ENCODE data around the gene MLYCD.

Gene MLYCD

GRCh38 chr16:83886199-83886971 is 12.5 kb upstream of the MLYCD start:
- TF ChIP-seq POLR2A (IDR thresholded peaks at IDR 0.05; ENCODE audit: low read length) (no peak), GATA1 (IDR thresholded peaks at IDR 0.05; ENCODE audit: low read depth, low read length) (no peak)

DNA sequence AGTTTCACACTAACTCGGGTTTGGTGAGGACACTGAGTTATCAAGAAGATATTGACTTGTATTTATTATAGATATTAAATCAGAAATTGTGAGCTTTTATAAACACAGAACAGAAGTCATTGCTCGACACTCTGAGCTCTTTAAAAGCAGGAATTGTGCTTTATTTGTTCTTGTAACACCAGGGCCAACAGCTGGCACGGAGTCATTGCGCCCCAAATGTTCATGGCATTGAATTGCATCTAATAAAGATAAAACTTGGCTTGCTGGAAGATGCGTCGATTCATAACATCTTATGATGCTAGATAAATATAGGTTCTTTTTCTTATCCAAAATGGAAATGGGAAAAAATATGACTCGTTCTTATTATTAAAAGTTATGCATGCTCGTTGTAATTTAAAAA is 11.8 kb upstream of the MLYCD start:
- no peak for DNase-seq
- no peak for TF ChIP-seq GATA1 (IDR thresholded peaks at IDR 0.05; ENCODE audit: low read depth, low read length)
- TF ChIP-seq POLR2A (IDR thresholded peaks at IDR 0.05; ENCODE audit: low read length) = no peak

More at GRCh38 chr16:83886199-83886971, 12.5 kb upstream of the MLYCD start:
- DNase-seq = no peak

DNA sequence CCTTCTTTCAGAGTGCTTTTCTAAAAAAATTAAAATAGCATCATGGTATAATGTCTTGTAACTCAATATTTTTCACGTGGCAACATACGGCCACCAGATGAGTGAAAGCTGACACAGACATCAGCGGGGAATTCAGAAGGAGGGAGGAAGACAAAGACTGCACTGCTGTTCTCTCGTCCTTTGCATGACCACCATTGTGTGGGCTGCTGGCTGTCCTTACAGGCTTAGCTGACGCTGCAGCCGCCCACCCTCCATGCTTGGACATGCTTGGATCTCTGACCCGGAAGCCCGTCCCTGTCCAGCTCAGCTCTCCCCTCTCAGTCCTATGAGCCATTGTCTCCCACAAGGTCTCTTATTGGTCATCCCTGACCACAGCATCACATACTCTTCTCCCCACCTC is 11.4 kb upstream of the MLYCD start:
- DNase-seq = no peak
- TF ChIP-seq POLR2A (IDR thresholded peaks at IDR 0.05; ENCODE audit: low read length) = no peak
- TF ChIP-seq GATA1 (IDR thresholded peaks at IDR 0.05; ENCODE audit: low read depth, low read length) = no peak

- no peak for TF ChIP-seq GATA1 (IDR thresholded peaks at IDR 0.05; ENCODE audit: low read depth, low read length)
- no peak for TF ChIP-seq POLR2A (IDR thresholded peaks at IDR 0.05; ENCODE audit: low read length)
- peak; percentile 20 to 64 for DNase-seq
Observed at GRCh38 chr16:83888672-83889044, 10.3 kb upstream of the MLYCD start.

DNA sequence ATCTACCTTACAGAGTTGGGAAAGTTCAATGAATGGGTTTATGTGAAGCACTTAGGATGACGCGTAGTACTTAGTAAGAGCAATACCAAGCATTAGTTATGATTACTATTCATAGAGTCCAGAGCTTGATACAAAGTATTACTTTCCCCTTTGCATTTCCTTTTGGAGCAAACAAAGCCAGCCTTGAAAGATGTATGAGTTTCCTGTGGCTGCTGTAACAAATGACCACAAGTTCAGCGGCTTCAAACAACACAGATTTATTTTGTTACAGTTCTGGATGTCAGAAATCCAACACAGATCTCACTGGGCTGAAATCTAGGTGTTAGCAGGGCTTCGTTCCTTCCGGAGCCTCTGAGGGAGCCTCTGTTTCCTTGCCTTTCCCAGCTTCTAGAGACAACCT is 8.6 kb upstream of the MLYCD start:
- no peak for DNase-seq
- TF ChIP-seq GATA1 (IDR thresholded peaks at IDR 0.05; ENCODE audit: low read depth, low read length) (no peak), POLR2A (IDR thresholded peaks at IDR 0.05; ENCODE audit: low read length) (no peak)

DNA sequence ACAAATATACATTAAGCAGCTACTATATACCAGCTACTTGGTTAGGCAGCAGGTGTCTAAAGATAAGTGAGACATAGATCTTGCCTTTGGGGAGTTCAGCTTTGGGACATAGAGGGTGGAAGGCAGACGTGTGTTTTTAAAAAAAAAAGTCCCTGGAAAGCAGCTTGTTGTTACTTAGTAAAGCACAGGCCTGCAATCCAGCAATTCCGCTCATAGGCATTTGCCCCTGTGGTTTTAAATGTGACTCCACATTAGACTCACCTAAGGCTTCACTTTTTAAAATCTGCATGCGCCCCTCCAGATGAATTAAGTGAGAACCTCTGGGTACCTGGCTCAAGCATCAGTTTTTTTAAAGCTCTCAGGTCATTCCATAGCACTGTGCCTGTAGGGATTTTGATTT is 7.2 kb upstream of the MLYCD start:
- TF ChIP-seq GATA1 (IDR thresholded peaks at IDR 0.05; ENCODE audit: low read depth, low read length) = no peak
- TF ChIP-seq POLR2A (IDR thresholded peaks at IDR 0.05; ENCODE audit: low read length) = no peak
- DNase-seq = no peak

GRCh38 chr16:83895243-83895642 is 3.7 kb upstream of the MLYCD start:
- TF ChIP-seq GATA1 (IDR thresholded peaks at IDR 0.05; ENCODE audit: low read depth, low read length) (no peak), POLR2A (IDR thresholded peaks at IDR 0.05; ENCODE audit: low read length) (no peak)
- DNase-seq = no peak

GRCh38 chr16:83895942-83896341 is 3.0 kb upstream of the MLYCD start:
- TF ChIP-seq POLR2A (IDR thresholded peaks at IDR 0.05; ENCODE audit: low read length) (no peak), GATA1 (IDR thresholded peaks at IDR 0.05; ENCODE audit: low read depth, low read length) (no peak)
- DNase-seq = no peak

DNA sequence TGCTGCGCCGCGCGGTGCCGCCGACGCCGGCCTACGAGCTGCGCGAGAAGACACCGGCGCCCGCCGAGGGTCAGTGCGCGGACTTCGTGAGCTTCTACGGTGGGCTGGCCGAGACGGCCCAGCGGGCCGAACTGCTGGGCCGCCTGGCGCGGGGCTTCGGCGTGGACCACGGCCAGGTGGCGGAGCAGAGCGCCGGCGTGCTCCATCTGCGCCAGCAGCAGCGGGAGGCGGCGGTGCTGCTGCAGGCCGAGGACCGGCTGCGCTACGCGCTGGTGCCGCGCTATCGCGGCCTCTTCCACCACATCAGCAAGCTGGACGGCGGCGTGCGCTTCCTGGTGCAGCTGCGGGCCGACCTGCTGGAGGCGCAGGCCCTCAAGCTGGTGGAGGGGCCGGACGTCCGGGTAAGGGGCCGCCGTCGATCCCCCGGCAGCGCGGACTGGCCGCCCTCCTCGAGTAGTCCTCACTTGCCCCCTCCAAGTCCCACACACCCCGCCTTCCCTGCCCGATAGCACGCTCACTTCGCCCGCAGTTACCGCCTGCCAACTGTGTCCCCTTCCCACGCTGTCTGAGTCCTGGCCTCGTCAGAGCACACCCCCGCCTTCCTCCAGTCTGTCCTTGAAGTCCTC is 470 bp downstream of the MLYCD start:
- DNase-seq = peak; percentile 81
- TF ChIP-seq GATA1 (IDR thresholded peaks at IDR 0.05; ENCODE audit: low read depth, low read length) (no peak), POLR2A (IDR thresholded peaks at IDR 0.05; ENCODE audit: low read length) (no peak)

DNA sequence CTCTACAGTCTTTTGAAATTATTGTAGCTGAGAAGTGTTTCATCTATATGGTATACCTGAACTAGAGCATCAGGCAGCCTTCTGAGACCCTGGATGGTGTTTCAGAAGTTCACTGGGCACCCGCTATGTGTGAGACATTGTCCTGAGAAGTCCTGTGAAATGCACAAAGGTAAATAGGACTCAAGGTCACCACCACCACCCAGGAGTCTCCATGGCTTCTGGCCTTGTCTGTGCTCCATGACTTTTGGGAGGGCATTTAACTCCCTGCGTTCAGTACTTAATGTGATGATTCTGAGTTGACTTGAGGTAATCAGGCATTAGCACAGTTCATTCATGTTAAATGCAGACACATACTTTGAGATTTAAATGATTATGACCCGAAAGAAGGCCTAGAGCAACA is 1.1 kb downstream of the MLYCD start:
- TF ChIP-seq POLR2A (IDR thresholded peaks at IDR 0.05; ENCODE audit: low read length) (no peak), GATA1 (IDR thresholded peaks at IDR 0.05; ENCODE audit: low read depth, low read length) (no peak)
- peak; percentile 25 to 40 for DNase-seq

GRCh38 chr16:83900571-83900970 is 1.7 kb downstream of the MLYCD start:
- TF ChIP-seq GATA1 (IDR thresholded peaks at IDR 0.05; ENCODE audit: low read depth, low read length) = no peak
- TF ChIP-seq POLR2A (IDR thresholded peaks at IDR 0.05; ENCODE audit: low read length) = no peak
- DNase-seq = no peak

DNA sequence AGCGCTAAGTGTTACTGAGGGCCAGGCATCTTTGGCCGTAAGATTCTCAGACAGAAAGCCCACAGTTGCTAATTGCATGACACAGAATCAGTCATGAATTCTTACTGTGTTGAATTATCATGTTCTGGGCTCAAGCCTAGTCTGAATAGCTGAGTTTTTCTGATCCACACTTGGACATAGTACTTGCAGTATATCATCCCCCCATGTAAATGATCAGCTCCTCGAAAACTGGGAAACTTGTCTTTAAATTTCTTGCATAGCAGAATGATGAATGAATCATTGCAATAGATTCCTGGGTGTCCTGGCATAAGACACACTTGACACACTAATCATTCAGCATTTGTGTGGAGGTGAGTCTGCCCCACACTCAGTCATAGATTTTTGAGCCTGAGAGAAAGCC is 2.2 kb downstream of the MLYCD start:
- DNase-seq = no peak
- TF ChIP-seq GATA1 (IDR thresholded peaks at IDR 0.05; ENCODE audit: low read depth, low read length) (no peak), POLR2A (IDR thresholded peaks at IDR 0.05; ENCODE audit: low read length) (no peak)

- no peak for TF ChIP-seq GATA1 (IDR thresholded peaks at IDR 0.05; ENCODE audit: low read depth, low read length)
- TF ChIP-seq POLR2A (IDR thresholded peaks at IDR 0.05; ENCODE audit: low read length) = no peak
- DNase-seq = no peak
Observed at GRCh38 chr16:83903751-83904150, 4.8 kb downstream of the MLYCD start.

DNA sequence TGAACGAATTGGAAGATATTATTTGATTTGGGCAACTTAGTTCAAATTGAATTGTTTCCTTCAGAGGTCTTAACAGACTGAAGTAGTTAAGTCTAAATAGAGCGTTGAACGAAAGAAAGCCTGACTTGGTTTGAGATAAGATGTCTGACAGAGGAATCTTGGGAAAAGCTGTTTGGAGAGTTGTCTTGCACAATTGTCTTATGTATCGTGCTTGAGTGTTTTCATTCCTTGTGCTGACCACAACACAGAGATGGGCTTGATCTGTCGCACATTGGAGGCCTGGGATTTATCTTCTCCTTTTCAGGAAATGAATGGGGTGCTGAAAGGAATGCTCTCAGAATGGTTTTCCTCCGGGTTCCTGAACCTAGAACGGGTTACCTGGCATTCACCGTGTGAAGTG is 7.8 kb downstream of the MLYCD start:
- DNase-seq = no peak
- TF ChIP-seq POLR2A (IDR thresholded peaks at IDR 0.05; ENCODE audit: low read length) (no peak), GATA1 (IDR thresholded peaks at IDR 0.05; ENCODE audit: low read depth, low read length) (no peak)

GRCh38 chr16:83907111-83907510 is 8.2 kb downstream of the MLYCD start:
- DNase-seq = no peak
- TF ChIP-seq POLR2A (IDR thresholded peaks at IDR 0.05; ENCODE audit: low read length) (no peak), GATA1 (IDR thresholded peaks at IDR 0.05; ENCODE audit: low read depth, low read length) (no peak)

Measured in erythroblast (primary cell).